ENCODE data around the gene LRRC23. TPM values are rescaled to one million over a fixed set of nuclear protein-coding genes. Genes with fewer than 3 reads are reported as not detected.

The LRRC23 gene
- polyA plus RNA-seq, 1 donor (not counting 4 experiments of a cell fraction or from before 2014, with no cell fraction given): 7.1 TPM

- Histone ChIP-seq H3K4me2 (ENCODE audit: control insufficient read depth, extremely low read depth, insufficient read depth, low read depth, low read length) (no peak overlapping the region), H3K27me3 (ENCODE audit: control insufficient read depth, extremely low read depth, insufficient read depth, low read length) (no peaks in the 10 kb centered on the region), H3K27ac (ENCODE audit: control insufficient read depth, insufficient read depth, low read length) (no peak overlapping the region), H4K20me1 (ENCODE audit: control insufficient read depth, extremely low read depth, insufficient read depth, low read length) (no peaks in the 10 kb centered on the region), H2AFZ (ENCODE audit: control insufficient read depth, low read length) (no peak overlapping the region), H3K36me3 (ENCODE audit: control insufficient read depth in 2 of 2, extremely low read depth in 1 of 2, insufficient read depth in 2 of 2, low read length in 2 of 2) (no peaks in the 10 kb centered on the region), H3K9ac (ENCODE audit: control insufficient read depth, extremely low read depth, insufficient read depth, low read length) (no peak overlapping the region), H3K4me1 (ENCODE audit: control insufficient read depth, extremely low read depth, insufficient read depth, low read length) (peaks cover 9% of the 10 kb centered on the region), H3K9me3 (ENCODE audit: control insufficient read depth, low read depth, low read length) (no peaks in the 10 kb centered on the region), H3K79me2 (ENCODE audit: control insufficient read depth, insufficient read depth, low read length) (no peaks in the 10 kb centered on the region), H3K4me3 (ENCODE audit: control insufficient read depth in 2 of 3, extremely low read depth in 1 of 3, insufficient read depth in 2 of 3, low read depth in 1 of 3, low read length in 3 of 3) (no peak overlapping the region), H3K9me1 (ENCODE audit: control insufficient read depth, extremely low read depth, insufficient read depth, low read length) (no peaks in the 10 kb centered on the region)
- FAIRE-seq (no peak), DNase-seq (ENCODE audit: low read depth, low spot score) (no peak)
- dilution Hi-C loops (cut with MboI; ENCODE audit: extremely low pct_ligation_motif_present, low sequenced_read_pairs): no loop called here
- TF ChIP-seq EZH2 (IDR thresholded peaks at IDR 0.05; ENCODE audit: low read length) (no peak), CTCF (optimal IDR thresholded peaks at IDR 0.05 in 1 of 3, IDR thresholded peaks at IDR 0.05 in 1 of 3, conservative IDR thresholded peaks at IDR 0.05 in 1 of 3; ENCODE audit: extremely low read depth in 1 of 3, insufficient read depth in 2 of 3, low read length in 3 of 3) (no peak)
These were observed 49.1 kb downstream of the LRRC23 start for GRCh38 chr12:6953442-6954315.

GRCh38 chr12:6954316-6955107 is 49.9 kb downstream of the LRRC23 start:
- Histone ChIP-seq H3K36me3 (ENCODE audit: control insufficient read depth in 2 of 2, extremely low read depth in 1 of 2, insufficient read depth in 2 of 2, low read length in 2 of 2) (no peaks in the 10 kb centered on the region), H3K4me1 (ENCODE audit: control insufficient read depth, extremely low read depth, insufficient read depth, low read length) (peaks cover 16% of the 10 kb centered on the region), H3K9me3 (ENCODE audit: control insufficient read depth, low read depth, low read length) (no peaks in the 10 kb centered on the region), H3K4me3 (ENCODE audit: control insufficient read depth in 2 of 3, extremely low read depth in 1 of 3, insufficient read depth in 2 of 3, low read depth in 1 of 3, low read length in 3 of 3) (no peak overlapping the region), H2AFZ (ENCODE audit: control insufficient read depth, low read length) (no peak overlapping the region), H3K9ac (ENCODE audit: control insufficient read depth, extremely low read depth, insufficient read depth, low read length) (no peak overlapping the region), H3K4me2 (ENCODE audit: control insufficient read depth, extremely low read depth, insufficient read depth, low read depth, low read length) (no peak overlapping the region), H3K9me1 (ENCODE audit: control insufficient read depth, extremely low read depth, insufficient read depth, low read length) (no peaks in the 10 kb centered on the region), H3K27ac (ENCODE audit: control insufficient read depth, insufficient read depth, low read length) (no peak overlapping the region), H3K27me3 (ENCODE audit: control insufficient read depth, extremely low read depth, insufficient read depth, low read length) (no peaks in the 10 kb centered on the region), H4K20me1 (ENCODE audit: control insufficient read depth, extremely low read depth, insufficient read depth, low read length) (no peaks in the 10 kb centered on the region), H3K79me2 (ENCODE audit: control insufficient read depth, insufficient read depth, low read length) (no peaks in the 10 kb centered on the region)
- TF ChIP-seq EZH2 (IDR thresholded peaks at IDR 0.05; ENCODE audit: low read length) (no peak), CTCF (optimal IDR thresholded peaks at IDR 0.05 in 1 of 3, IDR thresholded peaks at IDR 0.05 in 1 of 3, conservative IDR thresholded peaks at IDR 0.05 in 1 of 3; ENCODE audit: extremely low read depth in 1 of 3, insufficient read depth in 2 of 3, low read length in 3 of 3) (no peak)
- dilution Hi-C loops (cut with MboI; ENCODE audit: extremely low pct_ligation_motif_present, low sequenced_read_pairs): no loop called here
- DNase-seq (ENCODE audit: low read depth, low spot score): no peak
- FAIRE-seq: no peak
